ENCODE measurements around the gene NRG3.

DNA sequence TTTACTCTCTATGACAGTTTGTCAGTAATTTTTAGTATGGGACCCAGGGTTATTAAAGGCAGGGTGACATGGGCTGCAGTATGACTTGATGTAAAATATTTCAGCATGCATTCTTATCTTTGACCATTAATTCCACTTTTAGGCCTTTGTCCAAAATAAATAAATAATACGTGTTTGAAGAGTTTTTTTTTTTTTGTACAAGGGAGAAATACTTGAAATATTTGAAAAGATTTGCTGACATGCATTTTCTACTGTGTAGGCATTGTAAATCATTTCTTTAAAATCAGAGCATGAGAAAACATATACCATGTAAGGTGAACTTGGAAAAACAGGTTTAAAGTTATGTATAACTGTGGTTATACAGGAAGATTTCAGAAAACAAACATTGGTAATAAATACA, 23.5 kb downstream of the NRG3 start:
- TF ChIP-seq, protein P1, sequence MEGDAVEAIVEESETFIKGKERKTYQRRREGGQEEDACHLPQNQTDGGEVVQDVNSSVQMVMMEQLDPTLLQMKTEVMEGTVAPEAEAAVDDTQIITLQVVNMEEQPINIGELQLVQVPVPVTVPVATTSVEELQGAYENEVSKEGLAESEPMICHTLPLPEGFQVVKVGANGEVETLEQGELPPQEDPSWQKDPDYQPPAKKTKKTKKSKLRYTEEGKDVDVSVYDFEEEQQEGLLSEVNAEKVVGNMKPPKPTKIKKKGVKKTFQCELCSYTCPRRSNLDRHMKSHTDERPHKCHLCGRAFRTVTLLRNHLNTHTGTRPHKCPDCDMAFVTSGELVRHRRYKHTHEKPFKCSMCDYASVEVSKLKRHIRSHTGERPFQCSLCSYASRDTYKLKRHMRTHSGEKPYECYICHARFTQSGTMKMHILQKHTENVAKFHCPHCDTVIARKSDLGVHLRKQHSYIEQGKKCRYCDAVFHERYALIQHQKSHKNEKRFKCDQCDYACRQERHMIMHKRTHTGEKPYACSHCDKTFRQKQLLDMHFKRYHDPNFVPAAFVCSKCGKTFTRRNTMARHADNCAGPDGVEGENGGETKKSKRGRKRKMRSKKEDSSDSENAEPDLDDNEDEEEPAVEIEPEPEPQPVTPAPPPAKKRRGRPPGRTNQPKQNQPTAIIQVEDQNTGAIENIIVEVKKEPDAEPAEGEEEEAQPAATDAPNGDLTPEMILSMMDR (IDR thresholded peaks at IDR 0.05) = no peak
- TF ChIP-seq POLR2A (IDR thresholded peaks at IDR 0.05) = no peak
